ENCODE measurements around the gene LCLAT1.

LCLAT1 gene

GRCh38 chr2:30447149-30448045 is at the start of gene LCLAT1:
Gene LCLAT1 (plus strand): TSS chr2:30447246. CDS start chr2:30525591, 78,345 bp downstream.
- peak; percentile 87 for DNase-seq (ENCODE audit: low spot score)

- DNase-seq (ENCODE audit: low spot score) = no peak
These were observed 48.8 kb upstream of the LCLAT1 start for GRCh38 chr2:30398084-30398873.

- DNase-seq (ENCODE audit: low spot score) = no peak
These were observed 46.7 kb upstream of the LCLAT1 start for GRCh38 chr2:30400151-30400954.

GRCh38 chr2:30402441-30403182 is 44.4 kb upstream of the LCLAT1 start:
- no peak for DNase-seq (ENCODE audit: low spot score)

GRCh38 chr2:30403592-30404312 is 43.3 kb upstream of the LCLAT1 start:
- no peak for DNase-seq (ENCODE audit: low spot score)

GRCh38 chr2:30404319-30405259 is 42.5 kb upstream of the LCLAT1 start:
- DNase-seq (ENCODE audit: low spot score) = no peak

- DNase-seq (ENCODE audit: low spot score) = no peak
These were observed 41.8 kb upstream of the LCLAT1 start for GRCh38 chr2:30405260-30405605.

- DNase-seq (ENCODE audit: low spot score) = no peak
These were observed 40.2 kb upstream of the LCLAT1 start for GRCh38 chr2:30406853-30407252.

- DNase-seq (ENCODE audit: low spot score) = no peak
These were observed 38.1 kb upstream of the LCLAT1 start for GRCh38 chr2:30408961-30409387.

GRCh38 chr2:30410217-30410616 is 36.8 kb upstream of the LCLAT1 start:
- no peak for DNase-seq (ENCODE audit: low spot score)

GRCh38 chr2:30412047-30412683 is 34.9 kb upstream of the LCLAT1 start:
- no peak for DNase-seq (ENCODE audit: low spot score)

- no peak for DNase-seq (ENCODE audit: low spot score)
These were observed 34.1 kb upstream of the LCLAT1 start for GRCh38 chr2:30412684-30413570.

GRCh38 chr2:30414961-30415360 is 32.1 kb upstream of the LCLAT1 start:
- DNase-seq (ENCODE audit: low spot score) = no peak

GRCh38 chr2:30417253-30417652 is 29.8 kb upstream of the LCLAT1 start:
- DNase-seq (ENCODE audit: low spot score) = no peak

GRCh38 chr2:30421026-30421603 is 25.9 kb upstream of the LCLAT1 start:
- no peak for DNase-seq (ENCODE audit: low spot score)

- DNase-seq (ENCODE audit: low spot score) = no peak
These were observed 25.2 kb upstream of the LCLAT1 start for GRCh38 chr2:30421604-30422443.

Data from hematopoietic multipotent progenitor cell treated with erythropoietin and hydrocortisone succinate and interleukin-3 and kit ligand, for 17 days (in vitro differentiated cells).